OCI-LY3 (cell line): ENCODE data around the gene ZMYND10.

Experiments used
- EZH2phosphoT487 ChIP-seq: fragments of 200-600 bp; shearing (Covaris generic); IDR thresholded peaks from 2 replicates; pipeline ENCODE4 v1.6.1; 2018; ENCODE audit warnings: antibody characterized with exemption, mixed run types, low read depth
- TF ChIP-seq, protein P1 (sequence below): fragments of 200-600, 300-600 bp; sonication (generic); IDR thresholded peaks from 2 replicates; pipeline ENCODE4 v1.5.1; 2014; ENCODE audit warnings: antibody characterized with exemption, low read length, low read depth

DNA sequence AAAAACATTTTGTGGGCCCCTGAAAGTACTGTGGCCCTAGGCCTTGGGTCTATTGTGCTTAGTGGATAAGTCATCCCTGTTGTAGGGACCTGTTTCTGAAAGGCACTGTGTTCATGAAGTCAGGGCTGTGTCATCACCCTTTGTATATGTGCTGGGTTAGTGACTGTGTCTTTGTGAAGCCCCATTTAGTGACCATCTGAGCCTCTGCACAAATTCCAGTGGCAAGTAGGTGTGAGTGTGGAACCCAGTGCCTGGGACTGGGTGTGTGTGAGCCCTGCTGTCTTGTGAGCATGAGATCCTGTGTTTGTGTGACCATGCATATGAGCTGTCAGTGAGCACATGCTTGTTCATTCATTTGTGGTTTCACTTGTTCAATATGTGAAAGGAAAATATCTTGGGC, 40.9 kb downstream of the ZMYND10 start:
- TF ChIP-seq, protein P1, sequence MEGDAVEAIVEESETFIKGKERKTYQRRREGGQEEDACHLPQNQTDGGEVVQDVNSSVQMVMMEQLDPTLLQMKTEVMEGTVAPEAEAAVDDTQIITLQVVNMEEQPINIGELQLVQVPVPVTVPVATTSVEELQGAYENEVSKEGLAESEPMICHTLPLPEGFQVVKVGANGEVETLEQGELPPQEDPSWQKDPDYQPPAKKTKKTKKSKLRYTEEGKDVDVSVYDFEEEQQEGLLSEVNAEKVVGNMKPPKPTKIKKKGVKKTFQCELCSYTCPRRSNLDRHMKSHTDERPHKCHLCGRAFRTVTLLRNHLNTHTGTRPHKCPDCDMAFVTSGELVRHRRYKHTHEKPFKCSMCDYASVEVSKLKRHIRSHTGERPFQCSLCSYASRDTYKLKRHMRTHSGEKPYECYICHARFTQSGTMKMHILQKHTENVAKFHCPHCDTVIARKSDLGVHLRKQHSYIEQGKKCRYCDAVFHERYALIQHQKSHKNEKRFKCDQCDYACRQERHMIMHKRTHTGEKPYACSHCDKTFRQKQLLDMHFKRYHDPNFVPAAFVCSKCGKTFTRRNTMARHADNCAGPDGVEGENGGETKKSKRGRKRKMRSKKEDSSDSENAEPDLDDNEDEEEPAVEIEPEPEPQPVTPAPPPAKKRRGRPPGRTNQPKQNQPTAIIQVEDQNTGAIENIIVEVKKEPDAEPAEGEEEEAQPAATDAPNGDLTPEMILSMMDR = no peak
- no peak for TF ChIP-seq EZH2phosphoT487
